Urothelium cell line (cell line): ENCODE measurements around the gene TRERF1.

ENCODE experiments used
- DNase-seq: peaks from one replicate; pipeline ENCODE4 v3.0.0; 2011; ENCODE audit warnings: low spot score, mixed read lengths
- FAIRE-seq: peaks from 2 replicates; lab custom pipeline; 2011; peaks lifted over from hg19 to GRCh38; lab: Jason Lieb, UNC

TRERF1 gene

DNA sequence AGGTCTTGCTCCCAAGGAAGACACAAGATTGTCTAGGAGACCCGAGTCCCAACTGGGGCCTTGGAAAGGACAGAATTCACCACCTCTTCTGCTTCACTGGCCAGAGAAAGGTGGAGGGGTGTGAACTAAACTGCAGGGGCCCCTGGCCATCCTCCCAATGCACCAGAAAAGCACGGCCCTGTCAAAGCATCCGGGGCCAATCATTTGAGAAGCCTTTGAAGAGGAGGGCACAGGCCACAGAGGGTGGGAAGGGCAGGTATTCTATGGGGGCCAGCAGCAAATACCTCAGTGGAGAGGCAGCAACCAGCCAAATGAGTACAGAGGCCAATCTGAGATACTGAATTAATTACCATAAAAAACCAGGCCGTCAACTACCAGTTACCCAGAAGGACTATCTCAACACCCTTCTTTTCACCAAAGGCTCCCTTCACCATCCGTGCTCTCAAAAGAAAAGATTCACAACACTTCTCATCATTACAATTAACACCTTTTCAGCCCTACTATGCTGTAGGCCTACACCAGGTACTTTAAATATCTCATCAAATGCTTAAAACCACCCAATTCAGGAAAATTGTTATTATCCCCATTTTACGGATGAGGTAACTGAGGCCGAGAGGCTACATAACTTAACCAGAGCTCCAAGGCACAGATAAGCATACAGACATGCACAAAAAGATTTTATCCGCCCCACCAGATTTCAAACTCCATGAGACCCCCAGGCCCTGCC, 50.7 kb downstream of the TRERF1 start:
- FAIRE-seq (no peak), DNase-seq (no peak)

GRCh38 chr6:42400061-42400760, 51.5 kb downstream of the TRERF1 start:
- FAIRE-seq (no peak), DNase-seq (no peak)

DNA sequence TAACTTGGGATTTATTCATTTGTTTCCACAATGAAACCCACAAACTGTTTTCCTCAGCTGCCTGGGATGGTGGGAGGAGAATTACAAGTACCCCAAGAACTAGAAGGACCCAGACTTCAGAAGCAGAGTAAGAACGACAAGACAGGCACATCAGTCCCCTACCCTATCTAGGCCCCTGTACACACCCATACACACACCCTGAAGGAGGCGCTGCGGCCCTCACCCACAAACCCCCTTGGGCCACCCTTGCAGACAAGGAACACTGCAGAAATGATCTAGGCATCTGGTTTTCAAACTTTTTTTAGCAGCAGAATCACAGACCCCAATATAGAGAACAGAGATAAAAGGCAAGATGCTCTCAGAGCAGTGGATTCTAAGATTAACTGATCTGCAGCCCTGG, 55.0 kb downstream of the TRERF1 start:
- no peak for DNase-seq
- no peak for FAIRE-seq

DNA sequence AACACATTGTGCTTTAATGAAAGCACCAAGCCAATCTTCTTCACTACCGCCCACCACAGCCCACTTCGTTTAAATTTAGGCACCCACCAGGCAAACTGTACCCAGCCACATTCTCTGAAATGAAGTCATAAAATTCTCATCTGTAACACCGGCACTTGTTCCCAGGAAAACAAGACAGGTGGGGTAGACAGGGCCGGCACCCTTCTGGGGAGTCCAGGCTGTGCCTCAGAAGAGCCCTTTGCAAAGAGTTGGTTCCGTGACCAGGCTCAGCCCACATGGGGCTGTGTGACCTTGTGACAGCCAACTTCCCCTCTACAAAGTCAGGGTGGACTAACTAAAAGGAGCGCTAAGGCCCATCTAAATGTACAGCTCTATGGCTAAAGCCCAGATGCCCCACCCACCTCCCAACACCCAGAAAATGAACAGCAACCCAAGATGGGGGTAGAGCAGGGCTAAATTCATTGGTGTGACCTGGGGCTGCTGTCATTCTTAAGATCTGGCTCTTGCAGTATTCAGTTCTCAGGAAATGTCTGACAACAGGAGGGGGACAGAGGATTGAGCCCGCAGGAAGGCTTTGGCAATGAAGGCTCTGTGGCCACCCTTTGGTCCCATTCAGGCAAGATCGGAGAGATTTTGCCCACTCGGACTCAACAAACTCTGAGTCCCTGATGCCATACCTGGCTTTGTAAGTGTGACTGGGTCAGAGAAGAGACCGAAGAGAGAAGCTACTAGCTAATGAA, 56.7 kb downstream of the TRERF1 start:
- no peak for DNase-seq
- no peak for FAIRE-seq

DNA sequence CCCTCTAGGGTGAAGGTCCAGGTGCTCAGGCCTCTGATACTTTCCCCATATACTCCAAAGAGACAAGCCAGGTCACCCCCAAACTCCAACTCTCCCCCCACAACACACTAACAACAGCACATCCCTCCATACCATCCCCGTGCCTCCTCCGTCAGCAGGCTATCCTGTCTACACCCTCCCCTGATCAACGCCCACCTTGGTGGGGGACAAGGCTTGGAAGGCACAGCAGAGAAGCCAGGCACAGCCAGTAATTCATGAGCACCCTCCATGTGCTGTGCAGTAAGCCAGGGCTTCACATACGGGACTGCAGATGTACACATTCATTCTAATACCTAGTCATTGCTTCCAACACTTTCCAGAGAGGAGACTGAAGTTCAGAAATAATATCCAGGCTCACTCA, 57.6 kb downstream of the TRERF1 start:
- FAIRE-seq (no peak), DNase-seq (no peak)

- FAIRE-seq: no peak
- no peak for DNase-seq
Observed at GRCh38 chr6:42393339-42393738, 58.4 kb downstream of the TRERF1 start.

DNA sequence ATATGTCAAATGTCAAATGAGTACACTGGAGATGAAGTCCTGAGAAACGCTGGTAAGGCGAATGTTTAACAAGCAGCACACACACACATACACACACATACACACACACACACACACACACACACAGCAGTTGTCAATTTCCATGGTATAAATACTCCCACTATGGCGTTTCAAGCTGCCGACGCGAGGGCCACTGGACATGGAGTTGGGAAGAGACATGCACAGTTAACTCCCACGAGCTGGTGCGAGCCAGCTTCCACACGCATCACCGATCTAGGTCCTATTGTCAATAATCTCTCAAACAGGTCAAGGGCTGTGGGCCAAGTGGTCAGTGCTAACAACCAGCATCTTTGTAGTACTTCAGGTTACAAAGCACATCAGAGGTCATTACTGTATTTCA, 58.9 kb downstream of the TRERF1 start:
- FAIRE-seq: no peak
- DNase-seq: no peak

- DNase-seq (no peak), FAIRE-seq (no peak)
Observed at GRCh38 chr6:42391441-42391840, 60.3 kb downstream of the TRERF1 start.

DNA sequence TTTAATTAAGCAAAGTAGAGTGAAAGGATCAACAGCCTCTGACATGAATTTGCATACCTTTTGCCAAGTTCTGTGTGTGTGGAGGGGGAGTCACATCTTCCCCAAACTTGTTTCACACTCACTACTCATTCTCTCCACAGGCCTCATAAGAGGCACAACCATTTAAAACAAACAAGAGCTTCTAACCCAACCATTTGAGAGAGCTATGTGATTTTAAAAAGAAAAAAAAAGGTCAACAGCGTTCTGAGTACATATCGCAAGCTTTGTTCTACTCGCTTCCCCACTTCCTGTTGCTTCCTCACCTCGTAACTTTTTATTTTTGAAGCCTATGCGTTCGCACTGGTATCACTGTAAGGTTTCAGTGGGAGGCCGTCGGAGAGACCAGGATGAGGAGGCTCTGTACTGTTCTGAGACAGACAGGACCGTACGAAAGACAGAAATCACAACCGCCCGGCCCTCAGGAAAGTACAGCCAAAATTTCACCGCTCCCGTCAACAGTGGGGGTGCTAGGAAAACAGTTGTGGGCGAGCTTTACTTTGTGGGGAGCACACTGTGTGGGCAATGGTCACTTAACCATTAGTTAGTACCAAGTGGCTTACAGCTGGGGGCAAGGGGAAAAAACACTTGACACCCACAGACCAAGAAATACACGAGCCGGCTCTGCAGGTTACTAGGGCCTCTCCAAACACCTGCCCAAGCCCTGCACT, 61.3 kb downstream of the TRERF1 start:
- DNase-seq: no peak
- no peak for FAIRE-seq

DNA sequence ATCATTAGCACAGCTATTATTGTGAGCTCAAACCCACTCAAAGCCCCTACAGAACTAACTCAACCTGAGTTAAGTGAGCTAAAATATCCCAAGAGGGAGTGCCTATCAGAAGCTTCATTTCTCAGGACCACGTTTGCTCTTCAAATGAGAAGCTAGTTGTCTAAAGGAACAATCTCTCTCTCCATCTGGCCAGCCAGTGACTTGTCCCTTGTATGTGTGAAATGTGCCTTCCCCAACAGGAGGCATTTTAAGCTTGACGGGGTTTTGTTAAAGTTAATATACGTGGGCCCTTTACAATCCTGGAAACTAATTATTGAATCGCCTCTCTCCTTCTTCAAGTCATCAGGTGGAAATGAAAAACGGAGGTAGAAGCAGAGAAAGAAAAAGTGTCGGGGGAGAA, 62.0 kb downstream of the TRERF1 start:
- FAIRE-seq (no peak), DNase-seq (no peak)

DNA sequence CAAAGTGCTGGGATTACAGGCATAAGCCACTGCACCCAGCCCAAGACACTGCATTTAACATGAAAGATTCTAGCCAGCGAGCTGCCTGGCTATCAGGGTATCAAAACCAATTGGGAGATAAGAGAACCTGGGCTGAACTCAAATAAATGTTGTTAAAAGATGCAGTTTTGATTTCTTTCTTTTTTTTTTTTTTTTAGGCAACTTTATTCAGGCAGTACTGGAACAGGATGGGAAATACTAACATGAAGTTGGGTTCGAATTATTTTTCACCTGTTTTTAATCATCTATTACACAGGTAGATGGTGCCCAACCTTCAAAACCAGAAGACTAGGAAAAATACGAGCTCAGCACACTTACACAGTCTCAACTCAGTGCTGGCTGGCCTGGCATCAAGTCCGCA, 63.7 kb downstream of the TRERF1 start:
- no peak for DNase-seq
- FAIRE-seq: no peak

GRCh38 chr6:42387336-42387735, 64.4 kb downstream of the TRERF1 start:
- no peak for DNase-seq
- no peak for FAIRE-seq

GRCh38 chr6:42385339-42385738, 66.4 kb downstream of the TRERF1 start:
- DNase-seq (no peak), FAIRE-seq (no peak)

GRCh38 chr6:42383421-42384205, 68.1 kb downstream of the TRERF1 start:
- FAIRE-seq: no peak

GRCh38 chr6:42381850-42382249, 69.9 kb downstream of the TRERF1 start:
- no peak for FAIRE-seq
- DNase-seq: no peak

More at GRCh38 chr6:42383421-42384205, 68.1 kb downstream of the TRERF1 start:
- no peak for DNase-seq

DNA sequence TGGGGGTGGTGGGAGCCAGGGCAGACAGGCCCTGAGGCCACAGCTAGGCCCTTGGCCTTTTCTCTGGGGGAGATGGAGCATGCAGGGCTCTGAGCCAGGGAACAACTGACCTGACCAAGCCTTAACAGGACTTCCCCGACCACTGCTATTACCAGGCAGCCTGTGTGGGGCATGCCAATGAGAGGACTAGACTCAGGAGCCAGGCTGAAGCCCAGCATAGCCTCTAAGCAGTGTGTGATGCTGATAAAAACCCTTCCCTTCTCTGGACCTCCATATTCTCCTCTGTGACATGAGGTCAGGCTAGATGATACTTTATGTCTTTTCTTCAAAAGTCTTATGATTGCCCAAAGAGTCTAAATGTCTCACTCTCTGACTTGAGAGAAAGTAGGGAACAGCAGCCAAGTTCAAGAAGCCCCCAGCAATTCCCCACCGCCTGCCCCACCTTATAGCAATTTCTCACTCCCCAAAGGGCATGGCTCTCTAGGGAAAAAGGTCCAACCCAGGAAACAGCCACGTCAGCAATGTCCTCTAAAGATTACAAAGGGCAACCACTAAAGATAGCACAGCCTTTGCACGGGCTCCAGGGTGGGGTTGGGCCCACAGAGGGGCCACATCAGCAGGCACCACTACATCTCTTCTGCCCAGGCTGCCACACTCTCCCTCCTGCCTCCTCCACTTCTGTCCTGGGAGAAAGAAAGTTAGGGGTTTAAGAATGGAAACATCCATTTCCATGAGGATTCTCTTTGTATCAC, 71.3 kb downstream of the TRERF1 start:
- no peak for DNase-seq
- no peak for FAIRE-seq

- FAIRE-seq: no peak
- no peak for DNase-seq
Observed at GRCh38 chr6:42378536-42378935, 73.2 kb downstream of the TRERF1 start.

- no peak for FAIRE-seq
- DNase-seq: no peak
Observed at GRCh38 chr6:42378125-42378524, 73.6 kb downstream of the TRERF1 start.

DNA sequence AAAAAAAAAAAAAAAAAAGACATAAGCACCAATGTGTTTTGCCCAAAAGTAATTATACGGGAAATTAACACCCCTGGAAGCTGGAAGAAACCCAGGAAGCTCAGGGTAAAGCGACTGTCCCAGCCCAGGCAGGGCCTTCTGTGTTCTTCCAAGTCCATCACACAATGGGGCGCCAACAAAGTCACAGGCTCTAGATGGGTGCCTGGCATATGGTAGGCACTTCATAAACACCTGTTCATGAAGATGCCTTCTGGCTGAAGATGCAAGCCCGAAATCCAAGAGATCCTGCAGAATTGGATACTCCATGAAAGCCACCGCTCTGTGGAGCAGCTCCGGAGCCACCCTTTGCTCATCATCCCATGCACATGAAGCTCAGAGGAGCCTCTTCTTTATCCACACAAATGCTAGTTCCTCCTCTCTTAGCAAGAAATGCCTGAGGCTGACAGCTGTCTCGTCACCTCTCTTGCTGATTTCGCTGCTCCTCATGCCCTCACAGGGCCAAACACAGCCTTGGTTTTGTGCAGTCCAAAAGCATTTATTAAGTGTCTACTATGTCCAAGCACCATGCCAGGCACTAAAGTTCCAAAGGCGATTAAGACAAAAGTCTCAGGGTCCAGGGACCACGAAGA, 76.6 kb downstream of the TRERF1 start:
- FAIRE-seq: no peak
- no peak for DNase-seq
